NCI-H1436 treated with DMSO at 0.1 percent for 48 hours (cell line): ENCODE results near the gene PARPBP.
"Not testable (repeated sequence)": the region's sequence is repeated elsewhere in the genome, so short reads cannot be mapped to it uniquely, and the experiment has no call there.

Experiments used
- DNase-seq: peaks from one replicate; lab custom pipeline; 2025; lab: John Stamatoyannopoulos, UW

PARPBP gene, protein sequence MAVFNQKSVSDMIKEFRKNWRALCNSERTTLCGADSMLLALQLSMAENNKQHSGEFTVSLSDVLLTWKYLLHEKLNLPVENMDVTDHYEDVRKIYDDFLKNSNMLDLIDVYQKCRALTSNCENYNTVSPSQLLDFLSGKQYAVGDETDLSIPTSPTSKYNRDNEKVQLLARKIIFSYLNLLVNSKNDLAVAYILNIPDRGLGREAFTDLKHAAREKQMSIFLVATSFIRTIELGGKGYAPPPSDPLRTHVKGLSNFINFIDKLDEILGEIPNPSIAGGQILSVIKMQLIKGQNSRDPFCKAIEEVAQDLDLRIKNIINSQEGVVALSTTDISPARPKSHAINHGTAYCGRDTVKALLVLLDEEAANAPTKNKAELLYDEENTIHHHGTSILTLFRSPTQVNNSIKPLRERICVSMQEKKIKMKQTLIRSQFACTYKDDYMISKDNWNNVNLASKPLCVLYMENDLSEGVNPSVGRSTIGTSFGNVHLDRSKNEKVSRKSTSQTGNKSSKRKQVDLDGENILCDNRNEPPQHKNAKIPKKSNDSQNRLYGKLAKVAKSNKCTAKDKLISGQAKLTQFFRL

DNA sequence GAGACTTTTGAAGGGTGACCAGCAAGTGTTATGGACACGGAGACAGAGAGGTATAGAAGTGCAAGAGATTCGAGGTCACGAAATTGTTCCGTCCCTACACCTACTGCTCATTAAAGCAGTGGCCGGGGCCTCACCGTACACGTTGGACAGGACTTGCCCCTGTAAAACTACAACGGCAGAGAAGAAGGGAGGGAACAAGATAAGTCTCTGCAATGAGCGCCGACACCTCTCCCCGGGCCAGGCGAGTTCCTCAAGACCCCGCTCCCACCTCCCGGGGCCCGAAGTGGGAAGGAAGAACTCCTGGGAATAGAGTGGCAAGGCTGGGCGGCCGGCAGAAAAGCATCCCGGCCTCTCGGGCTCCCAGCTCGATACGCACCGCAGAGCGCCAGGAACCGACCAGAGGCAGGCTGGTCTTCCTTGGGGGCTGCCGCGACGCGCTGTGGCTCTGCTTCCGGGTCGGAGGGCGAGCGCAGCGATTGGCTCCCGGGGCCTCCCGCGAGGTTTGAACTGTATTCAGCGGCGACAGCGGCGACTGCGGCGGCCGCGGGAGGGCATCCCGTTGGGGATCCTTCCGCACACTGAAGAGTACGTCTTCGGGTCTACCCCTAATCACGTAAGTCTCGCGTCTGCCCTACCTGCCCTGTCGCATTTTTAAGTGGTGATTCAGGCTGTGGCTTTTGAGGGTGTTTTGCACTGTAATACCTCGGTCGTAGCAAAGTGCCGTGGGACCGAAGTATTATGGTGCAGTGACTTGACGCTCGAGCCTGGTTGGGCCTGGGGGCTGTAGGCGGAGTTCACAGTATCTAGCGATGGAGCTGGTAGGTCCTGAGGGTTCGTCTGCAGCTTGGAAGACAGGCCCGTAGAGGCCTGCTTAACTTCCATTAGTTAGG, at the start of gene PARPBP, which contains the start of gene NUP37:
Gene PARPBP (plus strand): TSS at position 510 of the 890 bp plus-strand sequence. CDS start 3,706 bp downstream, outside the sequence.
Gene NUP37 (minus strand): TSS at position 441 of the 890 bp plus-strand sequence. CDS start 1,596 bp downstream, outside the sequence.
- DNase-seq = no peak

DNA sequence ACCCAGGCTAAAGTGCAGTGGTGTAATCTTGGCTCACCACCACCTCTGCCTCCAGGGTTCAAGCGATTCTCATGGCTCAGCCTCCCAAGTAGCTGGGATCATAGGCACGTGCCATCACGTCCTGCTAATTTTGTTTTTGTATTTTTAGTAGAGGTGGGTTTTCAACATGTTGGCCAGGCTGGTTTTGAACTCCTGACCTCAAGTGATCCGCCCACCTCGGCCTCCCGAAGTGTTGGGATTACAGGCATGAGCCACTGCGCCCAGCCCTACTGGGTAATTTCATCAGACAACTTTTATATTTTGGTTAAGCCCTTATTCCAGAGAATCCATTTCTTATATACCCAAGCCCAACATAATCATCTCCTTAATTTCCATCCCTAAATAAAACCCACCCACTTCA, 47.9 kb upstream of the PARPBP start:
- not testable (repeated sequence) for DNase-seq

DNA sequence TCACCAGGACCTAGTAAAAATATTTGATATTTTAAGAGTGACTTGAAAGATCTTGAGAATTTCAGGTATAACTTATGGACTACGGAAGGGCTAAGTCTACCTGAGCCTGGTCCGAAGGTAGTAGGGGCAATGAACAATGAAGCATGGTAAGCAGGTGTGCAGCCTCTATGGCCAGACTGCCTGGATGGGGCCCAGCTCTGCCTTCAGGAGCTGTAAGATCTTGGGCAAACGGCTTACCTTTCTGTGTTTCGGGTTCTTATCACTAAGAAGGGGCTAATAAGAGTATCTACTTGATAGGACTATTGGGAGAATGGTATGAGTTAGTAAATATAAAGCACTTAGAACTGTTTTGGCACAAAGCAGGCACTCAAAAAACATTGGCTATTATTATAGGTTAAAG, 39.1 kb upstream of the PARPBP start:
- DNase-seq = no peak

DNA sequence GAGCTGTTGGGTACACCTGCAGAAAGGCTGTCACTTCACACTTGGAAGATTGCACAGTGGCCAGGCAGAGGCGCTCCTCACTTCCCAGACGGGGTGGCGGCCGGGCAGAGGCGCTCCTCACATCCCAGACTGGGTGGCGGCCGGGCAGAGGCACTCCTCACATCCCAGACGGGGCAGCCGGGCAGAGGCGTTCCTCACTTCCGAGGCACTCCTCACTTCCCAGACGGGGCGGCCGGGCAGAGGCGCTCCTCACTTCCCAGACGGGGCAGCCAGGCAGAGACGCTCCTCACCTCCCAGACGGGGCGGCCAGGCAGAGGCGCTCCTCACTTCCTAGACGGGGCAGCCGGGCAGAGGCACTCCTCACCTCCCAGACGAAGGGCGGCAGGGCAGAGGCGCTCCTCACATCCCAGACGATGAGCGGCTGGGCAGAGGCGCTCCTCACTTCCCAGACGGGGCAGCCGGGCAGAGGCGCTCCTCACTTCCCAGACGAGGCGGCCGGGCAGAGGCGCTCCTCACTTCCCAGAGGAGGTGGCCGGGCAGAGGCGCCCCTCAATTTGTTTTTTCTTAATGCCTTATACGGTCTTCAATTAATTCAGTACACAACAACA, 30.7 kb upstream of the PARPBP start:
- not testable (repeated sequence) for DNase-seq

DNA sequence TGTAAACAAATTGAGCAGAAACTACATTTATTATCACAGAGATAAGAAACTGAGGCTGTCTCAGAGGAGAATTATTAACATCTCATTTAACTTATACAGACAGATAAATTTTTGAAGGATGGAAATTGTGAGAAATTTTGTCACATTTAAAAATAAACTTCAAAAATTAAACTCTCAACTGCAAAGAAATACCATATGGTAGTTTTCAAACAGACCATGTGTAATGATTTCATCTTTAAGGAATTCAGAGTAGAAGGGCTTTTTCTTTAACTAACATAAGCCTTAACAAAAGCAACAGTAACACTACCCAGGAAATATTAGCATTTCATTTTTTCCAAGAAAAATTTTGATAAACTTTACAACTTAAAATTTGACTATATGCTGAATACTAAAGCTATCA, 26.7 kb upstream of the PARPBP start:
- no peak for DNase-seq

DNA sequence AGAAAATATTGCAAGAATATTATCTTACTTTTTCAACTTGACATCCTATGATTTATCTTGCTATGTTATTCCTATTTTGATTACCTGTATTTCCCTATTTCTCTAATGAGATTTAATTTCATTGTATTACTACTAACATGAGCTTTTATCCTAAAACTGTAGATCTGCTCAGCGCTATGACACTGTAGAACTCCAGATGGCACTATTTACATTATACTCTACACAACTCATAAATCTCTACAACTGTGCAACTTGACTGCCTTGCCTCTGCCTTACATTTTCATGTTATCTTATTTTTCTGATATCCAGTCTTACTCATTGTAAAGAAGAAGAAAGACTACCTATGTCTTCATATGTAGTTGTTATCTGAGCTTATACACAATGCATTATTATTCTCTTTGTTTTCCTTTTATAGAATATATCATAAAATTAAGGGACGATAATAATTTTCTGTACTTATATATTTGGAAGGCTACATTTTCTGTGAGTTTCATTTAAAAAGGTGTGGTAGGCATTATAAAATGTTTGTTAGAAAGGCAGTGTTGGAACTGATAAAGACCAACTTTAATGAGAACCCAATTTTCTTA, 24.2 kb upstream of the PARPBP start:
- DNase-seq = no peak

DNA sequence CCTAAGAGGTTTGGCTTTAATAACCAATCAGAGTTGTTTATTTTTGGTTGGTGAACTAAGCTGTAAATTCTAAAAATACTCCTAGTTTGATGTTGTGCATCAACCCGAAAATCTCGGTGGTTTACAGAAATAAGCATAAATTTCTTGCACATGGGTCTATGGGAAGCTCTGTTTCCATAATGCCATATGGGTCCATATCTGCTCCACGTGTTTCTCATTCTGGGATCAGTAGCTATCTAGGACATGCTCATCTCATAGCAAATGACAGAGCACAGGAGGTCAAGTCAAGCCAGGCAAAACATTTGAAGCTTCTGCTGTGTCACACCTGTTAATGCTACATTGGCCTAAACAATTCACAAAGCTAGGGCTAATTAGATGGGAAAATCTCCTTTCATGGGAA, 23.1 kb upstream of the PARPBP start:
- DNase-seq = no peak

DNA sequence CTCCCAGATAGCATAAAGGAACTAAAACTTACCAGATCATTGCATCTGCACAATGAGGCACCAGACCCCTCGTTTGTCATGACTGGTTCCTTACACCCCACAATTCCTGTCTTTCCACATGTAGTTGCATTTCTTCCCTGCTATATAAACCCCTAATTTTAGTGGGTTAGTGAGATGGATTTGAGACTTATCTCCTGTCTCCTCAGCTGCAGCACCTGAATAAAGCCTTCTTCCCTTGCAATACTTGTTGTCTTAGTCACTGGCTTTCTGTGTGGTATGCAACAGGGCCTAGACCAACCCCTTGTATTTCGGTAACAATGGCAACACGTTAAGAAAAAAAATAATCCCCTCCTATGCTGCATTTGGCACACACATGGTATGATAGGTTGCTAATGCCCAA, 13.1 kb upstream of the PARPBP start:
- DNase-seq = no peak

DNA sequence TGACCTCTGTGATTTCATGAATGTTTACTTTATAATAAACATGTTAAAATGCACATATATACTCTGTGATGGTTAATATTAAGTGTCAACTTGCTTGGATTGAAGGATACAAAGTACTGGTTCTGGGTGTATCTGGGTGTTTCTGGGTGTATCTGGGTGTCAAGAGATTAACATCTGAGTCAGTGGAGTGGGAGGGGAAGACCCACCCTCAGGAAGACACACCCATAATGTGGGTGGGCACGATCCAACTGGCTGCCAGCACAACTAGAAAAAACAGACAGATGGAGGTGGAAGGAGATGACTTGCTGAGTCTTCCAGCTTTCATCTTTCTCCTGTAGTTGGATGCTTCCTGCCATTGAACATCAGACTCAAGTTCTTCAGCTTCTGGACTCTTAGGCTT, 12.0 kb upstream of the PARPBP start:
- DNase-seq = no peak

DNA sequence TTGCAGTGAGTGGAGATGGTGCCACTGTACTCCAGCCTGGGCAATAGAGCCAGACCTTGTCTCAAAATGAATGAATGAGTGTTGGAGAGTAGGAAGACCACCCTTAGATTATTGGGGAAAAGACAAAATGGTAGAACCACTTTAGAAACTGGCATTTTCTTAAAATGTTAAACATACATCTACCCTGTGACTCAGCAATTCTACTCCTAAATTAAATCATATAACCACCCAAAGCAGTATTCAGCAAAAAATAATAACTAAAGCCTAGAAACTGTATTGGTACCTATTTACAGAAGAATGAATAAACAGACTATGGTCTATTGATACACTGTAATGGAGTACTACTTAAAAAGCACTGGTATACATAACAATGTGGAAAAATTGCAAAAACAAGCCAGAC, 9.2 kb upstream of the PARPBP start:
- no peak for DNase-seq

DNA sequence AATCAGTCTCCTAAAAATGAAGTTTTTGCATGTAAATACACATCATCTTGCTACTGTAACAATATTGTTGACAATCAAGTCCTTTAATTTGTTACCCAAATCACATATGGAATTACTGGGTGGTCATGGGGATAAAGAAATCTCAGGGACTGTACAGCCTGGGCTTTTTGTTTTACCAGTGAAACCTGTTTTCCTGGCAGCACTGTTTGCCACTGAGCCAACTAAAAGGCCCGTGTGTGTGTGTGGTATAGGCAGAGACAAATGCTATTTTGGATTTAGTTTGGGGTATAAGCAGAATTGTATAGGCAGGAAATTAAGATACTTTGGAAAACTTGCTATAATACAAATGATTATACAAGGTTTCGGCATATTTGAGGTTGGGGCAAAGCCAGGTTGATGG, 5.8 kb upstream of the PARPBP start:
- DNase-seq = no peak

DNA sequence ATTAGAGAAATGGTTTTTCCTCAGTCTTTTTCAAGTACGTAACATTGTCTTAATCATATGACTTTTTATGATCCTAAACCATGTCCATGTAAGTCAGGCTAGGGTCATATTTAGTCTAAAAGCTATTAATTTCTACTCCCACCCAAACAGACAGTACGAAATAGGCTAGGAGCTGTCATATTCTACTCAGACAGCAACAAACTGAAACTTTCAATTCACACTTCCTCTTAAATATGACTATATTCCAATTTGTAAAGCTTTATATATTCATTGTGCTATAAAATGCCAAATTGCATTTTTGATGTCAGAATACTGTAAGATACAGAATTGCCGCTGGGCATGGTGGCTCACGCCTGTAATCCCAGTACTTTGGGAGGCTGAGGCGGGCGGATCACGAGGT, 3.6 kb upstream of the PARPBP start:
- no peak for DNase-seq

DNA sequence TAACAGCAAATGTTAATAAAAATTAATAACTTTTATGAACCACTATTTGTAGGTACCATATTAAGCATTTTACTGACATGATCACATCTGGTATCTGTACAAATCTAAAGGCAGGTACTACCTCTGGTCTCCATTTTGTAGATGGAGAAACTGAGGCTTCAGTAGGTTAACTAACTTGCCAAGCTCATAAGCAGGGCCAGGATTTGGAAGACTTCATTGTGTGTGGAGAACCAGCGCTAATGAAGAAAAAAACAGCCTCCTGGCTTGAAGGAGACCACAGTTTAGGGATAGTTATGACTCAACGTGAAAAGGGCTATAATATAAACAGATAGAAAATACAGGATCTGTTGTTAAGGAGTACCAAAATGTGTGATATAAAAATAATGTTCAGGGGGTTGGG, 1.1 kb upstream of the PARPBP start:
- DNase-seq = no peak

DNA sequence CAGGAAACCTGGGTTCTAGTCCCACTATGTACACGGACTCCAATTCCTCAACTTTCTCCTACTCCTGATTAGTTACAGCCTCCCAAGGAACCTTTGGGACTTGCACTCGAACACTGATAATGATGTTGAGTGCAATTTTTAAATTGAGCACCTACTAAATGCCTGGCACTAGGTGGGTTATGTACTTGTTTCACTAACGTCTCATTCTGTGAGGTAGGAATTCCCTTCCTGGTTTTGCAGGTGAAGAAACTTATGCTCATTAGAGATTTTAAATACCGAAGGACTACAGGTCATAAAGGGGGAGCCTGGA, 536 bp downstream of the PARPBP start:
- DNase-seq = no peak

DNA sequence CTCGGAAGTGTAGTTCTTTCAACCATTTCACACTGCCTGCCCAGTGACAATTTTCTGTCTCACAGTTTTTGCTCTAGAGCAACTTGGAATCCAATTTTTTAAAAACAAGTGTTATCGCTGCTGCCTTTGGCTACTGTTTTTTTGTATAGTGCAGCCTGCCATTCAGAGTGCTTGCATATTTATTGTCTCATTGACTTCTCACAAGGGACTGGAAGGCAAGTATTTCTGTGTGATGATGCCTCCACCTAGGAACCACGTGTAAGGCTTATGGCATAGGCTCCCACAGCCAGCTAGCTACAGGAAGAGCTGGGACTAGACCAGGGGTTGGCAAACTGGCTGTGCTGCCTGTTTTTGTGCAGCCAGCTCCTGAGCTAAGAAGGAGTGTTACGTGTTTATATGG, 903 bp downstream of the PARPBP start:
- no peak for DNase-seq

DNA sequence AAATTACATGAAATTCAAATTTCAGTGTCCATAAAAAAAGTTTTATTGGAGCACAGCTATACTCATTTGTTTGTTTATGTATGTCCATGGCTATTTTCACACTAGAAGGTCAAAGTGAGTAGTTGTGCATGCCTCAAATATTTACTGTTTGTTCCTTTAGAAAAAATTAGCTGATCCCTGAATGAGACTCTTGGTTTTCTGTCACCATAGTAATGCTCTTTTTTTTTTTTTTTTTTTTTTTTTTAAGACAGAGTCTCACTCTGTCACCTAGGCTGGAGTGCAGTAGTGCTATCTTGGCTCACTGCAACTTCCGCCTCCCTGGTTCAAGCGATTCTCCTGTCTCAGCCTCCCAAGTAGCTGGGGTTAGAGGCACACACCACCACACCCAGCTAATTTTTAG, 1.3 kb downstream of the PARPBP start:
- not testable (repeated sequence) for DNase-seq

DNA sequence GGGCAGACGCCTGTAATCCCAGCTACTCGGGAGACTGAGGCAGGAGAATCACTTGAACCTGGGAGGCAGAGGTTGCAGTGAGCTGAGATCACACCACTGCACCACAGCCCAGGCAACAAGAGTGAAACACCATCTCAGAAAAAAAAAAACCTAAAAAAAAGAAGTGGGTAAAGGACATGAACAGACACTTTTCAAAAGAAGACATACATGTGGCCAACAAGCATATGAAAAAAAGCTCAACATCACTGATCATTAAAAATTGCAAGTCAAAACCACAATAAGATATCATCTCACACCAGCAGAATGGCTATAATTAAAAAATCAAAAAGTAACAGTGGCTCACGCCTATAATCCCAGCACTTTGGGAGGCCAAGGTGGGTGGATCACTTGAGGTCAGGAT, 10.7 kb downstream of the PARPBP start:
- not testable (repeated sequence) for DNase-seq

DNA sequence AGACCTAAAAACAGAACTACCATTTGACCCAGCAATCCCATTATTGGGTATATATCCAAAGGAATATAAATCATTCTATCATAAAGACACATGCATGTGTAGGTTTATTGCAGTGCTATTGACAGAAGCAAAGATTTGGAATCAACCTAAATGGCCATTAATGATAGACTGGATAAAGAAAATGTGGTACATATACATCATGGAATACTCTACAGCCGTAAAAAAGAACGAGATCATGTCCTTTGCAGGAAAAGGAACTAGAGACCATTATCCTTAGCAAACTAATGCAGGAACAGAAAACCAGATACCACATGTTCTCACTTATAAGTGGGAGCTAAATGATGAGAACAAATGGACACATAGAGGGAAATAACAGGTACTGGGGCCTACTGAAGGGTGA, 11.5 kb downstream of the PARPBP start:
- not testable (repeated sequence) for DNase-seq

DNA sequence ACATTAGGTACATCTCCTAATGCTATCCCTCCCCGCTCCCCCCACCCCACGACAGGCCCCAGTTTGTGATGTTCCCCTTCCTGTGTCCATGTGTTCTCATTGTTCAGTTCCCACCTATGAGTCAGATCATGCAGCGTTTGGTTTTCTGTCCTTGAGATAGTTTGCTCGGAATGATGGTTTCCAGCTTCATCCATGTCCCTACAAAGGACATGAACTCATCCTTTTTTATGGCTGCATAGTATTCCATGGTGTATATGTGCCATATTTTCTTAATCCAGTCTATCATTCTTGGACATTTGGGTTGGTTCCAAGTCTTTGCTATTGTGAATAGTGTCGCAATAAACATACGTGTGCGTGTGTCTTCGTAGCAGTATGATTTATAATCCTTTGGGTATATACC, 17.6 kb downstream of the PARPBP start:
- DNase-seq = not testable (repeated sequence)

DNA sequence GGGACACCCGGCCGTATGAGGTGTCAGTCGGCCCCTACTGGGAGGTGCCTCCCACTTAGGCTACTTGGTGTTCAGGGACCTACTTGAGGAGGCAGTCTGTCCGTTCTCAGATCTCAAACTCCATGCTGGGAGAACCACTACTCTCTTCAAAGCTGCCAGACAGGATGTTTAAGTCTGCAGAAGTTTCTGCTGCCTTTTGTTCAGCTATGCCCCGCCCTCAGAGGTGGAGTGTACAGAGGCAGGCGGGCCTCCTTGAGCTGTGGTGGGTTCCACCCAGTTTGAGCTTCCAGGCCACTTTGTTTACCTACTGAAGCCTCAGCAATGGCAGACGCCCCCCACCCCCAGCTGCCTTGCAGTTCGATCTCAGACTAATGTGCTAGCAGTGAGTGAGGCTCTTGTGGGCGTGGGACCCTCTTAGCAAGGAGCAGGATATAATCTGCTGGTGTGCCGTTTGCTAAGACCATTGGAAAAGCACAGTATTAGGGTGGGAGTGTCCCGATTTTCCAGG, 22.9 kb downstream of the PARPBP start:
- DNase-seq = not testable (repeated sequence)

DNA sequence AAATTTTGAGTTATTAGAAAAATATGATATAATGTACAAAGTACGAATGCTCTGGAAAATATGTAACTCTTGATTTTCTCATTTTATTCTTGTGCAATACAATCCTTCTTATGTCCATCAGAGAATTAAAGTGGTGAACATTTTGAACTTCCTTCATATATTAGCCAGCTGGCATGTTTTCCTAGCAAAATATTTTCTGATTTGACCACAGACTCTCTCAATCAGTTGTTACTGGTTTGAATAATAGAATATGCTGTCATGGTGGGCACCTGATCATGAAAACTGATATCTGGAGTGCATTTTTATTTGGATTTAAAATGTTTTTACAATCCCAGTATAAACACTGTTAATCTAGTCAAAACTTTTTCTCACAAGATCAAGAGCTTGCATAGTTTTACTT, 24.2 kb downstream of the PARPBP start:
- DNase-seq = no peak
